ENCODE measurements around the gene OR1L1.

OR1L1 gene

GRCh38 chr9:122661416-122661815 lies at the start of gene OR1L1:
Gene OR1L1, plus strand, starts transcription at chr9:122661716. Its CDS starts 0 bp downstream, at chr9:122661716.
- in situ Hi-C loops (cut with MboI; ENCODE audit: low sequenced_read_pairs, unreplicated experiment), result no loop called here
- no peak for DNase-seq (ENCODE audit: low spot score)
- TF ChIP-seq, protein P1, sequence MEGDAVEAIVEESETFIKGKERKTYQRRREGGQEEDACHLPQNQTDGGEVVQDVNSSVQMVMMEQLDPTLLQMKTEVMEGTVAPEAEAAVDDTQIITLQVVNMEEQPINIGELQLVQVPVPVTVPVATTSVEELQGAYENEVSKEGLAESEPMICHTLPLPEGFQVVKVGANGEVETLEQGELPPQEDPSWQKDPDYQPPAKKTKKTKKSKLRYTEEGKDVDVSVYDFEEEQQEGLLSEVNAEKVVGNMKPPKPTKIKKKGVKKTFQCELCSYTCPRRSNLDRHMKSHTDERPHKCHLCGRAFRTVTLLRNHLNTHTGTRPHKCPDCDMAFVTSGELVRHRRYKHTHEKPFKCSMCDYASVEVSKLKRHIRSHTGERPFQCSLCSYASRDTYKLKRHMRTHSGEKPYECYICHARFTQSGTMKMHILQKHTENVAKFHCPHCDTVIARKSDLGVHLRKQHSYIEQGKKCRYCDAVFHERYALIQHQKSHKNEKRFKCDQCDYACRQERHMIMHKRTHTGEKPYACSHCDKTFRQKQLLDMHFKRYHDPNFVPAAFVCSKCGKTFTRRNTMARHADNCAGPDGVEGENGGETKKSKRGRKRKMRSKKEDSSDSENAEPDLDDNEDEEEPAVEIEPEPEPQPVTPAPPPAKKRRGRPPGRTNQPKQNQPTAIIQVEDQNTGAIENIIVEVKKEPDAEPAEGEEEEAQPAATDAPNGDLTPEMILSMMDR (IDR thresholded peaks at IDR 0.05; ENCODE audit: borderline replicate concordance, control extremely low read depth, extremely low read depth, insufficient read depth, missing control alignments), result no peak

GRCh38 chr9:122614362-122614761 lies 47.2 kb upstream of the OR1L1 start, which contains the start of gene OR1Q1:
Gene OR1Q1, plus strand, starts transcription at chr9:122614738. Its CDS starts 0 bp downstream, at chr9:122614738.
- no peak for DNase-seq (ENCODE audit: low spot score)
- TF ChIP-seq, protein P1 (IDR thresholded peaks at IDR 0.05; ENCODE audit: borderline replicate concordance, control extremely low read depth, extremely low read depth, insufficient read depth, missing control alignments), result no peak
- in situ Hi-C loops (cut with MboI; ENCODE audit: low sequenced_read_pairs, unreplicated experiment), result no loop called here

- in situ Hi-C loops (cut with MboI; ENCODE audit: low sequenced_read_pairs, unreplicated experiment), result no loop called here
- TF ChIP-seq, protein P1 (IDR thresholded peaks at IDR 0.05; ENCODE audit: borderline replicate concordance, control extremely low read depth, extremely low read depth, insufficient read depth, missing control alignments), result no peak
- no peak for DNase-seq (ENCODE audit: low spot score)
Observed at GRCh38 chr9:122619996-122620395, 41.5 kb upstream of the OR1L1 start.

GRCh38 chr9:122642226-122642625 lies 19.3 kb upstream of the OR1L1 start:
- in situ Hi-C loops (cut with MboI; ENCODE audit: low sequenced_read_pairs, unreplicated experiment), result no loop called here
- DNase-seq (ENCODE audit: low spot score), result no peak
- TF ChIP-seq, protein P1 (IDR thresholded peaks at IDR 0.05; ENCODE audit: borderline replicate concordance, control extremely low read depth, extremely low read depth, insufficient read depth, missing control alignments), result no peak

DNA sequence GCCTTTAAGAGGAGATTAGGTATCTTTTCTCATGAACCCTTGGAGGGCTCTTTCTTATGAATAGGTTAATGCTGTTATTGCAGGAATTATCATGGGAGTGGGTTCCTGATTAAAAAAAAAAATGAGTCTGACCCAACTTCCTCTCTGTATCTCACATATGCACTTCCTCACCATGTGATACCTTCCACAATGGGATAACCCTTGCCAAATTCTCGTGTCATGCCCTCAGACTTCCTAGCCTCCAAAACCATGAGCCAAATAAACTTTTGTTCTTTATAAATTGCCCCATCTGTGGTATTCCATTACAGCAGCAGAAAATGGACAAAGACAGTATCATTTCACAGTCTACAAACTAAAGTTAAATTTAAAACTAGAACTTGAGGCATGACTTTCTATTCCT lies 5.1 kb upstream of the OR1L1 start:
- TF ChIP-seq, protein P1 (IDR thresholded peaks at IDR 0.05; ENCODE audit: borderline replicate concordance, control extremely low read depth, extremely low read depth, insufficient read depth, missing control alignments), result no peak

DNA sequence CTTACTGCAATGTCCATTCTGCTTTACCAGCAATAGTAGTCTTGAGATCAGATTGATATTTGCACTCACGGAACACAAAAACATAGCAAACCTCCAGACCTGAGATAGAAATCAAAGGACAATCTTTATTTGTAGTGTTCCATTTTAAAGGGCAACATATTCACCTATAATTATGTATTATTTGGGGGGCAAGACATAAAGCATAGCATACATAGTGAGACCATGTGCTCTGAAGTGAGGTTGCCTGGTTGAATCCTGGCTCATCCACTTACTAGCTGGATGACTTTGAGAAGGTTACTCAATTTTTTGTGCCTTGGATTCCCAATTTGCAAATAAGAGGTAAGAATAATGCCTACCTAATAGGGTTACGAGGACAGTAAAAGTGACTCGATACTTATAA lies 4.0 kb upstream of the OR1L1 start, which contains the start of gene OR1B1:
Gene OR1B1 (minus strand): TSS at position 101 of the 400 bp plus-strand sequence.
- in situ Hi-C loops (cut with MboI; ENCODE audit: low sequenced_read_pairs, unreplicated experiment), result no loop called here
- TF ChIP-seq, protein P1 (IDR thresholded peaks at IDR 0.05; ENCODE audit: borderline replicate concordance, control extremely low read depth, extremely low read depth, insufficient read depth, missing control alignments), result no peak
- DNase-seq (ENCODE audit: low spot score), result no peak

More for the DNA sequence above, 5.1 kb upstream of the OR1L1 start:
- in situ Hi-C loops (cut with MboI; ENCODE audit: low sequenced_read_pairs, unreplicated experiment), result no loop called here
- DNase-seq (ENCODE audit: low spot score), result no peak
